Glomerular endothelial cell (primary cell): ENCODE measurements around the gene CDC20. TPM values are rescaled to one million over a fixed set of nuclear protein-coding genes. Genes with fewer than 3 reads are reported as not detected.

Source experiments
- DNase-seq: peaks from one replicate; pipeline ENCODE4 v3.0.0-alpha.2; 2011; ENCODE audit warnings: low read depth, low spot score; ENCODE audit errors: extremely low read depth
- total RNA-seq: library from RNA; depleted of rRNA; stranded (reverse); fragments of >200 nt; gene quantifications from 2 replicates; pipeline ENCODE4 v1.2.3, GENCODE V29; 2015

CDC20 gene
- total RNA-seq: 15.2 and 38.9 TPM in 2 replicates

DNA sequence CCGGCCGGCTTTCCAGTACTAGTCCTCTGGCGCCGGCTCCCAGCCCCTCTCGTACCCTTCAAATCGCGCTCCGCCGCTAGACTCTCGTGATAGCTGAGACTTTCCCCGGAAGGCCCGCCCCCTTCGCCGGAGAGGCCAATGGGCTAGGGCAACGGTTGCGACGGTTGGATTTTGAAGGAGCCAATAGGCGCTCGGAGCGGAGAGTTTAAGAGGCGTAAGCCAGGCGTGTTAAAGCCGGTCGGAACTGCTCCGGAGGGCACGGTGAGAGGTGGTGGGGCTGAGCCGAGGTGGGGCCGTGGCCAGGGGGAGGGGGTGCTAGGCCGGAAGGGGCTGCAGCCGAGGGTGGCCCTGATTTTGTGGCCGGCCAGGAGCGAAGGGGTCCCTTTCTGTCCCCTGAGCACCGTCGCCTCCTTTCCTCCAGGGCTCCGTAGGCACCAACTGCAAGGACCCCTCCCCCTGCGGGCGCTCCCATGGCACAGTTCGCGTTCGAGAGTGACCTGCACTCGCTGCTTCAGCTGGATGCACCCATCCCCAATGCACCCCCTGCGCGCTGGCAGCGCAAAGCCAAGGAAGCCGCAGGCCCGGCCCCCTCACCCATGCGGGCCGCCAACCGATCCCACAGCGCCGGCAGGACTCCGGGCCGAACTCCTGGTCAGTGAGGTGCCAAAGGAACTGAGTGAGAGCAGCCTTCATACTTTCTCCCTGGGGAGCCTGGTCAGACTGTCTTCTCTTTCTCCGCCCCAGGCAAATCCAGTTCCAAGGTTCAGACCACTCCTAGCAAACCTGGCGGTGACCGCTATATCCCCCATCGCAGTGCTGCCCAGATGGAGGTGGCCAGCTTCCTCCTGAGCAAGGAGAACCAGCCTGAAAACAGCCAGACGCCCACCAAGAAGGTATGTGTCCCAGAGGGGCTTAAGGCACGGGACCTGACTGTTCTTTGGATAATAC, at the start of gene CDC20:
Gene CDC20, plus strand, starts transcription at position 236 of the 948 bp plus-strand sequence. Its CDS starts 235 bp downstream, at position 471.
- DNase-seq: peak; percentile 68

DNA sequence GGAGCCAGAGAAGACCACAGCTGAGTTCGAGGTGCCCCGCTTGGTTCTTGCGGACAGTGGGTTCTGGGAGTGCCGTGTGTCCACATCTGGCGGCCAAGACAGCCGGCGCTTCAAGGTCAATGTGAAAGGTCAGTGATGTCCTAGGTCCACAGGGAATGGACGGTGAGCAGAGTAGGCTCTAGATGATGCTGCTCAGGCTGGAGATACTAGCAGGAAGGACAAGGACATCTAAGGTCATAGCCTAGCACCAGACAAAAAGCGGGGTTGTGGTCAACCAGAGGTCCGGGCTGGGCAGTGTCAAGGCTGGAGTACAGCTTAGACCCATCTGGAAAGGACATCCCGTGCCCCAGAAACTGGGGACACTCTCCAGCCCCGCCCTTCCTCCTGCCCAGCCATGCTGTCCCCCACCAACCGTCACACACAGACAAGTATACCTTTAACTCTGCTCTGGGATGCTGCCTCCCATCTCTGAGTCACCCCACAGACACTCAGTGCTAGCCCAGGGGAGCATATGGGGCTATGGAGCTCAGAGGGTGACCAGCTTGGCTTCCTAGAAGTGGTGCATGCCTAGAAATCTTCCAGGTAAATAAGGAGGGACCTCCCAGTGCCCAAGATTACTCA, 49.3 kb upstream of the CDC20 start:
- DNase-seq: no peak

DNA sequence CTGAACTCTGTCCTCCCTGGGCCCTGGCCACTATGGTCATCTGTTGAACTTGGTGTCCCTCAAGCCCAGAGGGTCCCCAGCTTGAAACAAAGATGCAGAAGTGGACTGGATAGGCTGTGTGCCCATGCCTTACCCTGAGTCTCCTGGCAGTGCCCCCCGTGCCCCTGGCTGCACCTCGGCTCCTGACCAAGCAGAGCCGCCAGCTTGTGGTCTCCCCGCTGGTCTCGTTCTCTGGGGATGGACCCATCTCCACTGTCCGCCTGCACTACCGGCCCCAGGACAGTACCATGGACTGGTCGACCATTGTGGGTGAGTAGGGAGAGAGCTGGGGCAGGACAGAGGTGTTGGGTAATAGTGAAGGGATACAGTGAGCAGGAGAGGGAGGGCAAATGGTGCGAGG, 47.3 kb upstream of the CDC20 start:
- DNase-seq: no peak

GRCh38 chr1:43312212-43312623, 46.6 kb upstream of the CDC20 start:
- DNase-seq: no peak

DNA sequence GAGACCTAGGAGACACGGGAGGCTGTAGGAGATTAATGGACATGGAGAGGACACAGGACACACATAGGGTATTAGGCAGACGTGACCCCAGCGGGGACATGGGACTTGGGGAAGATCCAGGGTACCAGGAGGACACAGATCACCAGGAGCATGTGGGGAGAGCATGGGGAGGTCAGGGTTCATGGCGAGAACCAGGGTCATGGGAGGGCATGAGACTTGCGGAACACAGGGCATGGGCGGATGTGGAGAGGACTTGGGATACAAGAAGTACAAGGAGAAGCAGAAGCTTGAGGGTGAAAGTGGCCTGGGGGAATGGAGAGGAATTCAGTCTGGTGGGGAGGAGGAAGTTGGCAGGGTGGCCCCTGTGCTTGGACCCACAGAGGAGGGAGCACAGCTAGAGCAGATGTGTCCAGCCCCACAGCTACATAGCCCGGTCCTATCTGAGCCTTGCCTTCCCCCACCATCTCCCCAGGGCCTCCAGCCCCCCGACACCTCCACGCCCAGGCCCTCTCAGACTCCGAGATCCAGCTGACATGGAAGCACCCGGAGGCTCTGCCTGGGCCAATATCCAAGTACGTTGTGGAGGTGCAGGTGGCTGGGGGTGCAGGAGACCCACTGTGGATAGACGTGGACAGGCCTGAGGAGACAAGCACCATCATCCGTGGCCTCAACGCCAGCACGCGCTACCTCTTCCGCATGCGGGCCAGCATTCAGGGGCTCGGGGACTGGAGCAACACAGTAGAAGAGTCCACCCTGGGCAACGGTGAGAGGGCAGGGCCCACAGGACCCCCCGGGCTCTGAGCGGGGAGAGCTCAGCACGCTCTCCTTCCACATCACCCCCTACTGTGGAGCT, 45.9 kb upstream of the CDC20 start:
- DNase-seq: no peak

- DNase-seq: no peak
Measured at GRCh38 chr1:43313771-43314170, 45.0 kb upstream of the CDC20 start.

DNA sequence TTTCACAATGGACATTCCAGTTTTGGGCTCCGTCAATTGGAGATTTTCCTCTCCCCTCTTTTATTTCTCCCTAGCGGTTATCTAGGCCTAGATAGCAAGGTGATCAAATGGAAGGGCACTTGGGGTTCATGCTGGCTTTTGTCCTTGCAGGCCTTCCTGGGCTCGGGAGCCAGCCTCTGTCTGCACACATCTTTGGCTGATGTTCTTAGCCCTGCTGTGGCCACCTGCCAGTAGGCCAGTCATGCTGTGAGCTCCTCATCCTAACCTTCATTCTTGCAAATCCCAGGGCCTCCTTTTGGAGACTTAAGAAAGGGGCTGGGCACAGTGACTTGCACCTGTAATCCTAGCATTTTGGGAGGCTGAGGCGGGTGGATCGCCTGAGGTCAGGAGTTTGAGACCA, 44.5 kb upstream of the CDC20 start:
- no peak for DNase-seq

DNA sequence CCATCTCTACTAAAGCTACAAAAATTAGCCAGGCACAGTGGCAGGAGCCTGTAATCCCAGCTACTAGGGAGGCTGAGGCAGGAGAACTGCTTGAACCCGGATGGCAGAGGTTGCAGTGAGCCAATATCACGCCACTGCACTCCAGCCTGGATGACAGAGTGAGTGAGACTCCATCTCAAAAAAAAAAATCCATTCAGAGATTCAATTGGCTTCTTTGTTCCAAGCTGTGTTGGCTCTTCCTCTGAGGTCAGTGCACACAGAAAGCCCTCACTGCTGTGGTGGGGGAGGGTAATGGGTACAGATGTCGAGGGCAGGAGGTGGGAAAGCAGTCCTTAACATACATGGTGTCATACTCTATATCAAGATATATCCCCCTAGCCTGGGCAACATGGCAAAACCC, 43.3 kb upstream of the CDC20 start:
- no peak for DNase-seq

- no peak for DNase-seq
Measured at GRCh38 chr1:43315963-43316737, 42.6 kb upstream of the CDC20 start.

- no peak for DNase-seq
Measured at GRCh38 chr1:43316738-43317520, 41.9 kb upstream of the CDC20 start.

DNA sequence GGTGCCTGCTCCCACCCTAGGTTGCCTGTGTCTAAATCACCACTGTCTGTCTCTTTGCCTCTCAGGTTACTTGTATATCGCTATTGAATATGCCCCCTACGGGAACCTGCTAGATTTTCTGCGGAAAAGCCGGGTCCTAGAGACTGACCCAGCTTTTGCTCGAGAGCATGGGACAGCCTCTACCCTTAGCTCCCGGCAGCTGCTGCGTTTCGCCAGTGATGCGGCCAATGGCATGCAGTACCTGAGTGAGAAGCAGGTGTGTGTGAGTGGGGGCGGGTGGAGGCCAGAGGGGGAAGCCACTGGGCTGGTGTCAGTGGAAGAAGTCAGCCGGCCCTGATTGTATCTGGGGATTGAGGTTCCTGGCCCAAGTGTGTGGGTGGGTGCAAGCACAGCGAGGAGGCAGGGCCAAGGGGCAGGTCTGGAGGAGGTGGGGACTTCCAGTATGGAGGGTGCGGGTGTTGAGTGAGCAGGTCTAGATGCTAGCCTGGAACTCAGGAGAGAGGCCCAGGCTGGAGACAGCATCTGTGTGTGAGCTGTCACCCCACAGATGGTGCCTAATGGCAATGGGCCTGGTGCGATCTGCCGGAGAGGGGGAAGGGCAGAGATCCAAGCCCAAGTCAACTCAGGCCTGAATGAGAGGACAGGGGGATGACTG, 40.8 kb upstream of the CDC20 start:
- DNase-seq: no peak

DNA sequence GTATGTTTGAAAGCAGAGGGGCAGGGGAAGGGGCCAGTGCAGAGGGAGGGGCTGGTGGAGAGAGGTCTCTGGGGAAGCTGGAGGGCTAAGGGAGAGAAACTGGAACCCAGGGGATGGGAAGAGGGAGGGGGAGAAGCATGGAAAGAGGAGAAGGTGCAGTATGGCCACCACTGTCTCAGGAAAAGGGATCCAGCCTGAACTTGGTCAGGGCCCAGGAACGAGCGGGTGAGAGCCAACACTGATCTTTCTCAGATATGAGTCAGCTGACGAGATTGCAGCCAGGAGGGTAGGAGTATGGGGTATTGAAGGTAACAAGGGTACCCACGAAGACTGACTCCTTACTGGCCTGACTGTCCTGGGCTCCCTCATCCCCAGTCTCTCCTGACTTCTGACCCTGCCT, 40.0 kb upstream of the CDC20 start:
- DNase-seq: no peak

DNA sequence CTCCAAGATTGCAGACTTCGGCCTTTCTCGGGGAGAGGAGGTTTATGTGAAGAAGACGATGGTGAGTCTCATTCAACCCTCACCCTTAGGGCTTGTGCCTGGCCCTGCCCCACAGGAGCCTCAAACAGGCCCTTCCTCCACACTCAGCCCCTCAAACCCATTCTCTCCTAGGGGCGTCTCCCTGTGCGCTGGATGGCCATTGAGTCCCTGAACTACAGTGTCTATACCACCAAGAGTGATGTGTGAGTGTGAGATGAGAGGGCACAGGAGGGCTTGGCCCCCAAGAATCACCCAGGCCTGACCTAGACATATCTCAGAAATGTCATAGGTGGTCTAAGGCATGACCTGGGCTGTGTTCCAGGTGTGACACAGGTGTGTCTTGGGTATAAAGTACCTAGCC, 39.5 kb upstream of the CDC20 start:
- no peak for DNase-seq

DNA sequence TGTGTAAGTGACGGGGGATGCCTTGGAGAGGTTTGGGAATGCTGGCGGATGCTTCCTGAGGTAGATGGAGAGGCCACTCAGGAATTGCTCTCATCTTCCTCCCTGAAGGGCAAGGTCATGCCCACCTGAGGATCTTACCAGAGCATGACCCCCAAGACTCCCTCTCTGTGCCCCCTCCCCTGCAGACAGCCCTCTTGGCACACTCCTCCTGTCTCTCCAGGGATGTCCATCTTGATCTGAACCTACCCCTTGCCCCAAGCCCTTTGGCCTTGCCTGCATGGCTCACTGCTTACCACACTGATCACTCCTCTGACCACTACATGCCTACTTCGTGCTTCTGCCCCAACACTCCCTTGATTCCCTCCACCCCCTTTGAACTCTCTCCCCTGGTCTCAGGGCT, 39.0 kb upstream of the CDC20 start:
- no peak for DNase-seq

- DNase-seq: no peak
Measured at GRCh38 chr1:43321331-43321891, 37.4 kb upstream of the CDC20 start.

- DNase-seq: no peak
Measured at GRCh38 chr1:43322506-43322905, 36.3 kb upstream of the CDC20 start.

- DNase-seq: no peak
Measured at GRCh38 chr1:43324810-43325209, 34.0 kb upstream of the CDC20 start.

DNA sequence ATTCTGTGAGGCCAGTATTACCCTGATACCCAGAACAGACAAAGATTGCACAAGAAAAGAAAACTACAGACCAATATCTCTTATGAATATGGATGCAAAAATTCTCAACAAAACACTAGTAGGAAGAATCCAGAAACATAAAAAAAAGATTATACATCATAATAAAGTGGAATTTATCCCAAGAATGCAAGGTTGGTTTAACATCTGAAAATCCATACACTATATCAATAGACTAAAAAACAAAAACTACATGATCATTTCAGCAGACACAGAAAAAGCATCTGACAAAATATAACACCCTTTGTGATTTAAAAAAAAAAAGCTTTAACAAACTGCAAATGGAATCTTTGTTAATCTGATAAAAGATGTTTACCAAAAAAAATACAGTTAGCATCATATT, 33.4 kb upstream of the CDC20 start:
- DNase-seq: no peak
